NCI-H2171 (cell line): ENCODE data around the gene ACAD11.
A peak's percentile ranks its signal among the peaks of the same experiment; 100 is the strongest.

Source experiments
- DNase-seq: peaks from one replicate; lab custom pipeline; 2025; lab: John Stamatoyannopoulos, UW

ACAD11 gene

GRCh38 chr3:132659365-132660051 is at the start of gene ACAD11:
TSS of gene ACAD11 (minus strand) at chr3:132659809. CDS start at chr3:132659751, 58 bp downstream.
- DNase-seq, result peak; percentile 56

- DNase-seq, result no peak
These were observed 44.1 kb upstream of the ACAD11 start for GRCh38 chr3:132703733-132704132.

- DNase-seq, result no peak
These were observed 35.8 kb upstream of the ACAD11 start for GRCh38 chr3:132695422-132695821.

GRCh38 chr3:132694991-132695390 is 35.4 kb upstream of the ACAD11 start:
- no peak for DNase-seq

- DNase-seq, result no peak
These were observed 30.4 kb upstream of the ACAD11 start for GRCh38 chr3:132690040-132690439.

- no peak for DNase-seq
These were observed 22.6 kb upstream of the ACAD11 start for GRCh38 chr3:132682201-132682600.

GRCh38 chr3:132681421-132681820 is 21.8 kb upstream of the ACAD11 start:
- DNase-seq, result no peak

GRCh38 chr3:132679911-132680310 is 20.3 kb upstream of the ACAD11 start:
- DNase-seq, result no peak

GRCh38 chr3:132675408-132675807 is 15.8 kb upstream of the ACAD11 start:
- no peak for DNase-seq

GRCh38 chr3:132669256-132669777 is 9.7 kb upstream of the ACAD11 start:
- no peak for DNase-seq

- DNase-seq, result no peak
These were observed 5.7 kb upstream of the ACAD11 start for GRCh38 chr3:132665230-132665745.

GRCh38 chr3:132662212-132662611 is 2.6 kb upstream of the ACAD11 start:
- DNase-seq, result no peak

- DNase-seq, result no peak
These were observed 1.5 kb upstream of the ACAD11 start for GRCh38 chr3:132661101-132661500.

GRCh38 chr3:132660811-132661070 is 1.1 kb upstream of the ACAD11 start:
- DNase-seq, result no peak

- peak; percentile 46 for DNase-seq
These were observed 622 bp upstream of the ACAD11 start, which contains the start of gene UBA5 for GRCh38 chr3:132660052-132660810. TSS of gene UBA5 (plus strand) at chr3:132660329. CDS start at chr3:132660538, 209 bp downstream.

GRCh38 chr3:132659000-132659364 is 627 bp downstream of the ACAD11 start:
- no peak for DNase-seq

- no peak for DNase-seq
These were observed 1.5 kb downstream of the ACAD11 start for GRCh38 chr3:132657869-132658747.

GRCh38 chr3:132655471-132655870 is 4.1 kb downstream of the ACAD11 start:
- DNase-seq, result no peak

- no peak for DNase-seq
These were observed 4.9 kb downstream of the ACAD11 start for GRCh38 chr3:132654721-132655120.

- DNase-seq, result no peak
These were observed 5.4 kb downstream of the ACAD11 start for GRCh38 chr3:132654190-132654589.

GRCh38 chr3:132652640-132653270 is 6.9 kb downstream of the ACAD11 start:
- no peak for DNase-seq

GRCh38 chr3:132650153-132650552 is 9.5 kb downstream of the ACAD11 start:
- no peak for DNase-seq
